ENCODE data around the gene MAMLD1. TPM values are rescaled to one million over a fixed set of nuclear protein-coding genes. Genes with fewer than 3 reads are reported as not detected.

MAMLD1 gene
- polyA plus RNA-seq, 1 donor (not counting 4 experiments of a cell fraction or from before 2014, with no cell fraction given) = 0.98 TPM

DNA sequence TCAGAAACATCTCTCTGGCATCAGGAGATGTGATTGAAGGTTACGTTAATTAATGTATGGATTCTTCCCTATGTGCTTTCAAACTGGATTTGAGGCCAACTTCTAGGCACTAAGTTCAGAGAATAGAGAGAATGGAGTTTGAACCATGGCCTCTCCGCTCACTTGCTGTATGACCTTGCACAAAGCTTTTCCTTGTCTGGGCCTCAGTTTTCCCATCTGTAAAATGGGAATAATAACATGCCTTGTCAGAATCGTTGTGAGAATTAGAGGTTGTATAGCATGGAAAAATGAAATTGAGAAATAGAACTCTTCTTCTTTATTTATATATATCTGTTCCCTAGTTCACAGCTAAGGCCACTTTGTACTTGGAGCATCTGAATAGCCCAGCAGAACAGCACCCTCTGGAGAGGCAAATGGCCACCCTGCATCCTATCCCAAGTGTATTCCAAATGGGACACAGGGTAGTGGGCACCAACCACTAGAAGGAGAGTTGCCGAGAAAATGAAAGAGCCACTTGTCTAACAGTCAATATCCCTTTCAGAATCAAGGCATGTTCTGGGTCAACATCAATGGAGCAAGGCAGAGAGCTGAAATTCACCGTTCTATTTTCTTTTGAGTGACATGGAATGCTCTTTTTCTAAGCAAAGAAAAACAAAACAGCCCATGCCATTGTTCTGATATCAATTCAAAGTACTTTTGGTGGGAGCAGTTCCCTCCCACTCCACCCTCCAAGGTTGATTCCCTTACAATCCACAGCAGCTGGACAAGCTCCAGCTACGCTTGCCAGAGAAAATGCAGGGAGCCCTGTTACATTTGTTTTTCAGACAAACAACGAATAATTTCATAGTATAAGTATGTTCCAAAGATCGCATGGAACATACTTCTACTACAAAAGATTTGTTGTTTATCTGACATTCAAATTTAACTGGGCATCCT lies 182.0 kb downstream of the MAMLD1 start:
- dilution Hi-C loops (cut with MboI; ENCODE audit: extremely low pct_ligation_motif_present, low sequenced_read_pairs) = no loop called here
- TF ChIP-seq, protein P1, sequence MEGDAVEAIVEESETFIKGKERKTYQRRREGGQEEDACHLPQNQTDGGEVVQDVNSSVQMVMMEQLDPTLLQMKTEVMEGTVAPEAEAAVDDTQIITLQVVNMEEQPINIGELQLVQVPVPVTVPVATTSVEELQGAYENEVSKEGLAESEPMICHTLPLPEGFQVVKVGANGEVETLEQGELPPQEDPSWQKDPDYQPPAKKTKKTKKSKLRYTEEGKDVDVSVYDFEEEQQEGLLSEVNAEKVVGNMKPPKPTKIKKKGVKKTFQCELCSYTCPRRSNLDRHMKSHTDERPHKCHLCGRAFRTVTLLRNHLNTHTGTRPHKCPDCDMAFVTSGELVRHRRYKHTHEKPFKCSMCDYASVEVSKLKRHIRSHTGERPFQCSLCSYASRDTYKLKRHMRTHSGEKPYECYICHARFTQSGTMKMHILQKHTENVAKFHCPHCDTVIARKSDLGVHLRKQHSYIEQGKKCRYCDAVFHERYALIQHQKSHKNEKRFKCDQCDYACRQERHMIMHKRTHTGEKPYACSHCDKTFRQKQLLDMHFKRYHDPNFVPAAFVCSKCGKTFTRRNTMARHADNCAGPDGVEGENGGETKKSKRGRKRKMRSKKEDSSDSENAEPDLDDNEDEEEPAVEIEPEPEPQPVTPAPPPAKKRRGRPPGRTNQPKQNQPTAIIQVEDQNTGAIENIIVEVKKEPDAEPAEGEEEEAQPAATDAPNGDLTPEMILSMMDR (optimal IDR thresholded peaks at IDR 0.05 in 1 of 3, IDR thresholded peaks at IDR 0.05 in 1 of 3, conservative IDR thresholded peaks at IDR 0.05 in 1 of 3; ENCODE audit: extremely low read depth in 1 of 3, insufficient read depth in 2 of 3, low read length in 3 of 3) = no peak
- TF ChIP-seq EZH2 (IDR thresholded peaks at IDR 0.05; ENCODE audit: low read length) = no peak
- no peak overlapping the region for H3K9ac ChIP-seq (ENCODE audit: control insufficient read depth, extremely low read depth, insufficient read depth, low read length)
- H3K27ac ChIP-seq (ENCODE audit: control insufficient read depth, insufficient read depth, low read length) = no peak overlapping the region
- no peak overlapping the region for H3K4me2 ChIP-seq (ENCODE audit: control insufficient read depth, extremely low read depth, insufficient read depth, low read depth, low read length)
- no peaks in the 10 kb centered on the region for H3K27me3 ChIP-seq (ENCODE audit: control insufficient read depth, extremely low read depth, insufficient read depth, low read length)
- peaks cover 5% of the 10 kb centered on the region for H3K4me1 ChIP-seq (ENCODE audit: control insufficient read depth, extremely low read depth, insufficient read depth, low read length)
- H3K9me3 ChIP-seq (ENCODE audit: control insufficient read depth, low read depth, low read length) = no peaks in the 10 kb centered on the region
- no peaks in the 10 kb centered on the region for H3K79me2 ChIP-seq (ENCODE audit: control insufficient read depth, insufficient read depth, low read length)
- H2AFZ ChIP-seq (ENCODE audit: control insufficient read depth, low read length) = no peak overlapping the region
- no peaks in the 10 kb centered on the region for H3K9me1 ChIP-seq (ENCODE audit: control insufficient read depth, extremely low read depth, insufficient read depth, low read length)
- FAIRE-seq (no peak), DNase-seq (ENCODE audit: low read depth, low spot score) (no peak)
- H3K4me3 ChIP-seq (ENCODE audit: control insufficient read depth in 2 of 3, extremely low read depth in 1 of 3, insufficient read depth in 2 of 3, low read depth in 1 of 3, low read length in 3 of 3) = no peak overlapping the region
- no peaks in the 10 kb centered on the region for H4K20me1 ChIP-seq (ENCODE audit: control insufficient read depth, extremely low read depth, insufficient read depth, low read length)
- H3K36me3 ChIP-seq (ENCODE audit: control insufficient read depth in 2 of 2, extremely low read depth in 1 of 2, insufficient read depth in 2 of 2, low read length in 2 of 2) = no peaks in the 10 kb centered on the region

DNA sequence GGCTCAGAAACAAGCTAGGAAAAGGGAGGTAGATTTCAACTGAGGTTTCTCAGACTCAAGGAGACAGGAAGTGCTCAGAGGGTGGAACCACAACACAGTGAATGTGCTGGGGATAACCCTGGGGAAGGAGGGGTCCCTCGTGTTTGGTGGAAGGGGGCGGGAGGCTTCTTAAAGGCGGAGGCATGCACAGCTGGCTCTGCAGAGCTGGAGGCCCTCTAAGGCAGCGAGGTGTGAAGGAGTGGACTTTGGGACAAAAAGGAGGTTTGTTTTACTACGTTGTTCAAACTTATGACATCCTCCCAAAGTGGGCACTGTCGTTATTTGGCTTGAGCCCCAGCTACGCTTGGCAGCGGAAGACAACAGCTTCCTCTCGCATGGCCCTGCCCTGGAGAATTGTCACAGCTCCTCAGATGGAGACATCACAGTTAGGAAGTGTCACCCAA lies 183.6 kb downstream of the MAMLD1 start:
- Histone ChIP-seq H3K9me3 (ENCODE audit: control insufficient read depth, low read depth, low read length) (no peaks in the 10 kb centered on the region), H4K20me1 (ENCODE audit: control insufficient read depth, extremely low read depth, insufficient read depth, low read length) (no peaks in the 10 kb centered on the region), H3K4me1 (ENCODE audit: control insufficient read depth, extremely low read depth, insufficient read depth, low read length) (peaks cover 5% of the 10 kb centered on the region), H3K4me3 (ENCODE audit: control insufficient read depth in 2 of 3, extremely low read depth in 1 of 3, insufficient read depth in 2 of 3, low read depth in 1 of 3, low read length in 3 of 3) (no peak overlapping the region), H3K79me2 (ENCODE audit: control insufficient read depth, insufficient read depth, low read length) (no peaks in the 10 kb centered on the region), H3K9me1 (ENCODE audit: control insufficient read depth, extremely low read depth, insufficient read depth, low read length) (no peaks in the 10 kb centered on the region), H3K4me2 (ENCODE audit: control insufficient read depth, extremely low read depth, insufficient read depth, low read depth, low read length) (no peak overlapping the region), H3K9ac (ENCODE audit: control insufficient read depth, extremely low read depth, insufficient read depth, low read length) (no peak overlapping the region), H3K27ac (ENCODE audit: control insufficient read depth, insufficient read depth, low read length) (no peak overlapping the region), H3K36me3 (ENCODE audit: control insufficient read depth in 2 of 2, extremely low read depth in 1 of 2, insufficient read depth in 2 of 2, low read length in 2 of 2) (no peaks in the 10 kb centered on the region), H2AFZ (ENCODE audit: control insufficient read depth, low read length) (no peak overlapping the region), H3K27me3 (ENCODE audit: control insufficient read depth, extremely low read depth, insufficient read depth, low read length) (no peaks in the 10 kb centered on the region)
- FAIRE-seq = no peak
- TF ChIP-seq, protein P1 (optimal IDR thresholded peaks at IDR 0.05 in 1 of 3, IDR thresholded peaks at IDR 0.05 in 1 of 3, conservative IDR thresholded peaks at IDR 0.05 in 1 of 3; ENCODE audit: extremely low read depth in 1 of 3, insufficient read depth in 2 of 3, low read length in 3 of 3) = no peak
- no peak for TF ChIP-seq EZH2 (IDR thresholded peaks at IDR 0.05; ENCODE audit: low read length)
- dilution Hi-C loops (cut with MboI; ENCODE audit: extremely low pct_ligation_motif_present, low sequenced_read_pairs) = no loop called here
- no peak for DNase-seq (ENCODE audit: low read depth, low spot score)

All from keratinocyte (primary cell).